ENCODE results near the gene ZNF844.
"Not testable (repeated sequence)": the region's sequence is repeated elsewhere in the genome, so short reads cannot be mapped to it uniquely, and the experiment has no call there.

The ZNF844 gene

GRCh38 chr19:12092065-12092867, 27.7 kb downstream of the ZNF844 start:
- peak; percentile 33 to 61 for DNase-seq (ENCODE audit: low read depth in 1 of 2, low spot score in 1 of 2)

GRCh38 chr19:12092956-12093355, 28.4 kb downstream of the ZNF844 start:
- no peak for DNase-seq (ENCODE audit: low read depth in 1 of 2, low spot score in 1 of 2)

- no peak for DNase-seq (ENCODE audit: low read depth in 1 of 2, low spot score in 1 of 2)
These were observed 29.2 kb downstream of the ZNF844 start for GRCh38 chr19:12093777-12094176.

- no peak for DNase-seq (ENCODE audit: low read depth in 1 of 2, low spot score in 1 of 2)
These were observed 30.7 kb downstream of the ZNF844 start for GRCh38 chr19:12095111-12095790.

- DNase-seq (ENCODE audit: low read depth in 1 of 2, low spot score in 1 of 2): no peak
These were observed 33.5 kb downstream of the ZNF844 start for GRCh38 chr19:12098040-12098439.

- not testable (repeated sequence) for DNase-seq (ENCODE audit: low read depth in 1 of 2, low spot score in 1 of 2)
These were observed 39.4 kb downstream of the ZNF844 start for GRCh38 chr19:12103909-12104308.

GRCh38 chr19:12111176-12111575, 46.6 kb downstream of the ZNF844 start:
- no peak for DNase-seq (ENCODE audit: low read depth in 1 of 2, low spot score in 1 of 2)

GRCh38 chr19:12111943-12112637, 47.6 kb downstream of the ZNF844 start:
- no peak for DNase-seq (ENCODE audit: low read depth in 1 of 2, low spot score in 1 of 2)

GRCh38 chr19:12112701-12113100, 48.2 kb downstream of the ZNF844 start:
- peak in 1 of 2 donors; percentile 27 for DNase-seq (ENCODE audit: low read depth in 1 of 2, low spot score in 1 of 2)

GRCh38 chr19:12113121-12113520, 48.6 kb downstream of the ZNF844 start:
- no peak for DNase-seq (ENCODE audit: low read depth in 1 of 2, low spot score in 1 of 2)

- DNase-seq (ENCODE audit: low read depth in 1 of 2, low spot score in 1 of 2): no peak
These were observed 52.9 kb downstream of the ZNF844 start for GRCh38 chr19:12117201-12117970.

GRCh38 chr19:12126707-12127106, 62.2 kb downstream of the ZNF844 start:
- DNase-seq (ENCODE audit: low read depth in 1 of 2, low spot score in 1 of 2): no peak
